Urinary bladder (tissue), 4 donors: ENCODE measurements around the gene ADM2. TPM values are rescaled to one million over a fixed set of nuclear protein-coding genes. Genes with fewer than 3 reads are reported as not detected.

Experiments used
- DNase-seq: peaks from one replicate; pipeline ENCODE4 v3.0.0-alpha.2; 2015; ENCODE audit errors: extremely low spot score
- H3K27ac ChIP-seq: one replicate; pipeline ENCODE4 v1.5.1; 2013; ENCODE audit warnings: low read depth, mild to moderate bottlenecking, moderate library complexity
- H3K36me3 ChIP-seq: one replicate; pipeline ENCODE4 v1.6.1; 2013; ENCODE audit warnings: mild to moderate bottlenecking, moderate library complexity; ENCODE audit not compliant: insufficient read depth
- H3K4me1 ChIP-seq: one replicate; pipeline ENCODE4 v1.6.1; 2013; ENCODE audit warnings: mild to moderate bottlenecking, moderate library complexity; ENCODE audit not compliant: insufficient read depth
- H3K4me3 ChIP-seq: one replicate; pipeline ENCODE4 v1.5.1; 2013; ENCODE audit warnings: low read depth, low read length
- WGBS: extraction: QIAGEN DNeasy Blood & Tissue Kit; methylation state at CpG from one replicate; pipeline ENCODE4 v1.1.7; 2013; 5-methylcytosine and 5-hydroxymethylcytosine counted together
- polyA plus RNA-seq: library from polyadenylated mRNA; stranded (reverse); fragments of 200-250 nt; gene quantifications from one replicate; pipeline ENCODE4 v1.2.3, GENCODE V29; 2013
- total RNA-seq: library from RNA; depleted of rRNA; stranded (reverse); fragments of >200 nt; gene quantifications from one replicate; pipeline ENCODE4 v1.2.3, GENCODE V29; 2014
- donor health status: healthy with polysubstance abuse.
- donor health status: healthy.

ADM2 gene
- total and polyA plus RNA-seq, 2 donors: 0.11 to 0.37 TPM

GRCh38 chr22:50467773-50468440, 13.4 kb upstream of the ADM2 start:
- 86% methylated on average over 22 of the region's 22 CpGs for WGBS
- no peak overlapping the region for H3K27ac ChIP-seq
- peaks cover 6% of the 10 kb centered on the region for H3K4me1 ChIP-seq
- no peak overlapping the region for H3K4me3 ChIP-seq
- no peak for DNase-seq
- peaks cover 2% of the 10 kb centered on the region for H3K36me3 ChIP-seq

- H3K36me3 ChIP-seq: peaks cover 2% of the 10 kb centered on the region
- H3K27ac ChIP-seq: no peak overlapping the region
- peaks cover 6% of the 10 kb centered on the region for H3K4me1 ChIP-seq
- WGBS: 86% methylated on average over 8 of the region's 8 CpGs
- H3K4me3 ChIP-seq: no peak overlapping the region
- DNase-seq: no peak
Measured at GRCh38 chr22:50468626-50469025, 12.7 kb upstream of the ADM2 start.

- Histone ChIP-seq H3K4me1 (peaks cover 6% of the 10 kb centered on the region), H3K4me3 (no peak overlapping the region), H3K36me3 (peaks cover 2% of the 10 kb centered on the region), H3K27ac (no peak overlapping the region)
- no peak for DNase-seq
- 56% methylated on average over 25 of the region's 25 CpGs for WGBS
Measured at GRCh38 chr22:50469377-50470305, 11.7 kb upstream of the ADM2 start.

- DNase-seq: no peak
- H3K4me1 ChIP-seq: peaks cover 6% of the 10 kb centered on the region
- H3K4me3 ChIP-seq: no peak overlapping the region
- no peak overlapping the region for H3K27ac ChIP-seq
- peaks cover 2% of the 10 kb centered on the region for H3K36me3 ChIP-seq
- WGBS: 61% methylated on average over 6 of the region's 6 CpGs
Measured at GRCh38 chr22:50470491-50470890, 10.9 kb upstream of the ADM2 start.

GRCh38 chr22:50471197-50471847, 10.0 kb upstream of the ADM2 start:
- H3K27ac ChIP-seq: no peak overlapping the region
- no peak for DNase-seq
- H3K4me1 ChIP-seq: peaks cover 6% of the 10 kb centered on the region
- 83% methylated on average over 21 of the region's 21 CpGs for WGBS
- H3K36me3 ChIP-seq: no peaks in the 10 kb centered on the region
- no peak overlapping the region for H3K4me3 ChIP-seq

- no peaks in the 10 kb centered on the region for H3K36me3 ChIP-seq
- 83% methylated on average over 5 of the region's 5 CpGs for WGBS
- H3K4me3 ChIP-seq: no peak overlapping the region
- H3K4me1 ChIP-seq: peaks cover 6% of the 10 kb centered on the region
- DNase-seq: no peak
- no peak overlapping the region for H3K27ac ChIP-seq
Measured at GRCh38 chr22:50471962-50472361, 9.4 kb upstream of the ADM2 start.

- no peak overlapping the region for H3K27ac ChIP-seq
- 80% methylated on average over 6 of the region's 6 CpGs for WGBS
- no peaks in the 10 kb centered on the region for H3K36me3 ChIP-seq
- peaks cover 6% of the 10 kb centered on the region for H3K4me1 ChIP-seq
- DNase-seq: no peak
- no peak overlapping the region for H3K4me3 ChIP-seq
Measured at GRCh38 chr22:50473088-50473487, 8.3 kb upstream of the ADM2 start.

GRCh38 chr22:50473855-50474671, 7.3 kb upstream of the ADM2 start:
- H3K27ac ChIP-seq: no peak overlapping the region
- H3K36me3 ChIP-seq: no peaks in the 10 kb centered on the region
- DNase-seq: no peak
- H3K4me1 ChIP-seq: peaks cover 6% of the 10 kb centered on the region
- 5% methylated on average over 62 of the region's 62 CpGs for WGBS
- H3K4me3 ChIP-seq: peak overlapping the region; percentile 94

GRCh38 chr22:50474710-50475651, 6.4 kb upstream of the ADM2 start, which contains the start of gene SBF1:
Gene SBF1 (minus strand): TSS chr22:50475035. CDS start chr22:50474840, 195 bp downstream.
- Histone ChIP-seq H3K4me3 (peak within 1 kb of the TSS; percentile 94), H3K36me3 (no peaks in the 10 kb centered on the region), H3K27ac (peak within 1 kb of the TSS; percentile 77), H3K4me1 (peaks cover 6% of the 10 kb centered on the region)
- WGBS: 2% methylated on average over 97 of the region's 97 CpGs
- peak; percentile 56 for DNase-seq

GRCh38 chr22:50475652-50476002, 5.7 kb upstream of the ADM2 start:
- WGBS: 91% methylated on average over 6 of the region's 6 CpGs
- no peak overlapping the region for H3K27ac ChIP-seq

GRCh38 chr22:50476868-50477267, 4.5 kb upstream of the ADM2 start:
- Histone ChIP-seq H3K4me3 (no peak overlapping the region), H3K4me1 (no peaks in the 10 kb centered on the region), H3K36me3 (no peaks in the 10 kb centered on the region), H3K27ac (no peak overlapping the region)
- DNase-seq: no peak
- WGBS: 76% methylated on average over 7 of the region's 7 CpGs

More at GRCh38 chr22:50475652-50476002, 5.7 kb upstream of the ADM2 start:
- Histone ChIP-seq H3K4me1 (peaks cover 4% of the 10 kb centered on the region), H3K4me3 (no peak overlapping the region), H3K36me3 (no peaks in the 10 kb centered on the region)
- no peak for DNase-seq

GRCh38 chr22:50477923-50478322, 3.4 kb upstream of the ADM2 start:
- H3K27ac ChIP-seq: no peak overlapping the region
- 88% methylated on average over 12 of the region's 12 CpGs for WGBS

More at GRCh38 chr22:50477923-50478322, 3.4 kb upstream of the ADM2 start:
- no peaks in the 10 kb centered on the region for H3K4me1 ChIP-seq
- no peak for DNase-seq
- H3K4me3 ChIP-seq: no peak overlapping the region
- no peaks in the 10 kb centered on the region for H3K36me3 ChIP-seq
